Trophoblast cell (in vitro differentiated cells and primary cell): ENCODE data around the gene SEMA5A.

Experiments used
- DNase-seq, 2 donors: peaks; one replicate each; pipeline ENCODE4 v3.0.0-alpha.2; 2016
- H2AFZ ChIP-seq: 2 replicates; pipeline ENCODE4 v1.6.1; 2013; ENCODE audit warnings: low read length, moderate library complexity, mild to moderate bottlenecking; ENCODE audit not compliant: insufficient read depth, poor library complexity
- H2AK5ac ChIP-seq: 2 replicates; pipeline ENCODE4 v1.6.1; 2013; ENCODE audit warnings: mild to moderate bottlenecking, low read length
- H2BK120ac ChIP-seq: 2 replicates; pipeline ENCODE4 v1.6.1; 2013; ENCODE audit warnings: low read length, mild to moderate bottlenecking, moderate library complexity; ENCODE audit not compliant: insufficient read depth, poor library complexity
- H2BK12ac ChIP-seq: 2 replicates; pipeline ENCODE4 v1.6.1; 2013; ENCODE audit warnings: mild to moderate bottlenecking, low read length, moderate library complexity
- H2BK5ac ChIP-seq: 2 replicates; pipeline ENCODE4 v1.6.1; 2013; ENCODE audit warnings: low read length, low read depth, moderate library complexity, mild to moderate bottlenecking; ENCODE audit not compliant: poor library complexity
- H3K14ac ChIP-seq: 2 replicates; pipeline ENCODE4 v1.6.1; 2013; ENCODE audit warnings: mild to moderate bottlenecking, low read length
- H3K18ac ChIP-seq: 2 replicates; pipeline ENCODE4 v1.6.1; 2013; ENCODE audit warnings: mild to moderate bottlenecking, low read length
- H3K23ac ChIP-seq: 2 replicates; pipeline ENCODE4 v1.6.1; 2013; ENCODE audit warnings: low read length
- H3K27ac ChIP-seq: 2 replicates; pipeline ENCODE4 v1.5.1; 2013; ENCODE audit warnings: low read depth, mild to moderate bottlenecking, inconsistent platforms, low read length, moderate library complexity
- H3K27me3 ChIP-seq: 2 replicates; pipeline ENCODE4 v1.6.1; 2013; ENCODE audit warnings: inconsistent platforms, mild to moderate bottlenecking, low read length, moderate library complexity; ENCODE audit not compliant: insufficient read depth
- H3K36me3 ChIP-seq, 2 experiments: 1 replicate in 1 of 2; 2 replicates in 1 of 2; pipeline ENCODE4 v1.6.1; 2013; ENCODE audit warnings: low read length in 2 of 2, mild to moderate bottlenecking in 2 of 2, moderate library complexity in 1 of 2; ENCODE audit not compliant: insufficient read depth in 2 of 2, control insufficient read depth in 1 of 2
- H3K4ac ChIP-seq: 2 replicates; pipeline ENCODE4 v1.6.1; 2013; ENCODE audit warnings: low read depth, mild to moderate bottlenecking, low read length, moderate library complexity
- H3K4me1 ChIP-seq, 2 experiments: 1 replicate in 1 of 2; 2 replicates in 1 of 2; pipeline ENCODE4 v1.6.1; 2013; ENCODE audit warnings: low read length in 2 of 2, mild to moderate bottlenecking in 2 of 2, moderate library complexity in 1 of 2; ENCODE audit not compliant: insufficient read depth in 2 of 2, control insufficient read depth in 1 of 2
- H3K4me2 ChIP-seq: 2 replicates; pipeline ENCODE4 v1.6.1; 2013; ENCODE audit warnings: inconsistent platforms, mild to moderate bottlenecking, low read length, moderate library complexity
- H3K4me3 ChIP-seq: 2 replicates; pipeline ENCODE4 v1.5.1; 2013; ENCODE audit warnings: mild to moderate bottlenecking, low read depth, low read length, inconsistent platforms
- H3K79me1 ChIP-seq: one replicate; pipeline ENCODE4 v1.6.1; 2013; ENCODE audit warnings: low read length
- H3K79me2 ChIP-seq: 2 replicates; pipeline ENCODE4 v1.6.1; 2013; ENCODE audit warnings: low read length, mild to moderate bottlenecking; ENCODE audit not compliant: control insufficient read depth, insufficient read depth, poor library complexity
- H3K9ac ChIP-seq: 2 replicates; pipeline ENCODE4 v1.6.1; 2013; ENCODE audit warnings: mild to moderate bottlenecking, low read length
- H3K9me3 ChIP-seq: 2 replicates; pipeline ENCODE4 v1.6.1; 2013; ENCODE audit warnings: low read depth, mild to moderate bottlenecking, control low read depth, inconsistent platforms, low read length; ENCODE audit not compliant: insufficient read depth
- H4K12ac ChIP-seq: 2 replicates; pipeline ENCODE4 v1.6.1; 2013; ENCODE audit warnings: low read depth, mild to moderate bottlenecking, low read length, moderate library complexity
- H4K8ac ChIP-seq: 2 replicates; pipeline ENCODE4 v1.6.1; 2013; ENCODE audit warnings: low read depth, mild to moderate bottlenecking, low read length, moderate library complexity
- H4K91ac ChIP-seq: one replicate; pipeline ENCODE4 v1.6.1; 2013; ENCODE audit warnings: low read depth, mild to moderate bottlenecking, low read length, moderate library complexity
- WGBS: extraction: QIAGEN DNeasy Blood & Tissue Kit; methylation state at CpG from one replicate; pipeline ENCODE4 v1.1.7; 2013; ENCODE audit warnings: missing lambda C conversion rate; ENCODE audit not compliant: insufficient read length, insufficient coverage; ENCODE audit errors: extremely low coverage; 5-methylcytosine and 5-hydroxymethylcytosine counted together

SEMA5A gene

GRCh38 chr5:9170026-9170425 lies 375.8 kb downstream of the SEMA5A start:
- Histone ChIP-seq H3K79me1 (no peaks in the 10 kb centered on the region), H3K14ac (no peak overlapping the region), H2BK5ac (no peak overlapping the region), H3K9ac (no peak overlapping the region), H2BK120ac (no peak overlapping the region), H4K12ac (no peak overlapping the region), H3K4me3 (no peak overlapping the region), H3K4me2 (no peak overlapping the region), H3K4ac (no peak overlapping the region), H3K79me2 (no peaks in the 10 kb centered on the region), H3K27ac (no peak overlapping the region), H3K27me3 (no peaks in the 10 kb centered on the region), H3K23ac (no peak overlapping the region), H2AK5ac (no peak overlapping the region), H3K36me3 (peaks cover 3 to 24% of the 10 kb centered on the region in 2 experiments), H3K4me1 (no peaks in the 10 kb centered on the region), H4K91ac (no peak overlapping the region), H3K18ac (no peak overlapping the region), H2AFZ (no peak overlapping the region), H4K8ac (no peak overlapping the region), H3K9me3 (no peaks in the 10 kb centered on the region), H2BK12ac (no peak overlapping the region)
- DNase-seq: no peak

GRCh38 chr5:9169557-9169902 lies 376.3 kb downstream of the SEMA5A start:
- no peaks in the 10 kb centered on the region for H3K79me1 ChIP-seq
- no peak overlapping the region for H2BK120ac ChIP-seq
- H4K8ac ChIP-seq: no peak overlapping the region
- no peak overlapping the region for H2AK5ac ChIP-seq
- H3K79me2 ChIP-seq: no peaks in the 10 kb centered on the region
- H2BK5ac ChIP-seq: no peak overlapping the region
- no peak overlapping the region for H3K4ac ChIP-seq
- no peak overlapping the region for H3K14ac ChIP-seq
- no peak overlapping the region for H4K91ac ChIP-seq
- H3K27ac ChIP-seq: no peak overlapping the region
- no peaks in the 10 kb centered on the region for H3K4me1 ChIP-seq
- H3K4me2 ChIP-seq: no peak overlapping the region
- H3K23ac ChIP-seq: no peak overlapping the region
- H2BK12ac ChIP-seq: no peak overlapping the region
- H3K36me3 ChIP-seq: peaks cover 3 to 23% of the 10 kb centered on the region in 2 experiments
- H3K4me3 ChIP-seq: no peak overlapping the region
- H3K9me3 ChIP-seq: no peaks in the 10 kb centered on the region
- no peak overlapping the region for H2AFZ ChIP-seq
- no peak overlapping the region for H3K18ac ChIP-seq
- no CpG with 5 or more reads among the region's 1 CpG for whole genome bisulfite sequencing
- no peak overlapping the region for H3K9ac ChIP-seq
- DNase-seq: no peak
- H3K27me3 ChIP-seq: no peaks in the 10 kb centered on the region
- no peak overlapping the region for H4K12ac ChIP-seq

- Histone ChIP-seq H3K4me1 (no peaks in the 10 kb centered on the region), H3K36me3 (peaks cover 3 to 23% of the 10 kb centered on the region in 2 experiments), H3K4me2 (no peak overlapping the region), H3K79me2 (no peaks in the 10 kb centered on the region), H3K18ac (no peak overlapping the region), H2AFZ (no peak overlapping the region), H3K9me3 (no peaks in the 10 kb centered on the region), H3K4me3 (no peak overlapping the region), H3K9ac (no peak overlapping the region), H2BK120ac (no peak overlapping the region), H4K8ac (no peak overlapping the region), H2BK5ac (no peak overlapping the region), H3K23ac (no peak overlapping the region), H4K91ac (no peak overlapping the region), H3K14ac (no peak overlapping the region), H3K4ac (no peak overlapping the region), H3K79me1 (no peaks in the 10 kb centered on the region), H4K12ac (no peak overlapping the region), H2BK12ac (no peak overlapping the region), H3K27ac (no peak overlapping the region), H3K27me3 (no peaks in the 10 kb centered on the region), H2AK5ac (no peak overlapping the region)
- WGBS: no CpG with 5 or more reads among the region's 5 CpGs
- DNase-seq: no peak
Measured at GRCh38 chr5:9168791-9169556, 376.9 kb downstream of the SEMA5A start.

GRCh38 chr5:9166202-9167112 lies 379.4 kb downstream of the SEMA5A start:
- Histone ChIP-seq H3K9ac (no peak overlapping the region), H3K79me1 (no peaks in the 10 kb centered on the region), H3K4me1 (no peaks in the 10 kb centered on the region), H2BK120ac (no peak overlapping the region), H2BK5ac (no peak overlapping the region), H3K9me3 (no peaks in the 10 kb centered on the region), H4K91ac (no peak overlapping the region), H4K8ac (no peak overlapping the region), H2AFZ (no peak overlapping the region), H3K14ac (no peak overlapping the region), H2BK12ac (no peak overlapping the region), H3K4me2 (no peak overlapping the region), H3K27ac (no peak overlapping the region), H3K4me3 (no peak overlapping the region), H3K36me3 (peaks cover 1 to 20% of the 10 kb centered on the region in 2 experiments), H3K79me2 (no peaks in the 10 kb centered on the region), H3K23ac (no peak overlapping the region), H3K4ac (no peak overlapping the region), H2AK5ac (no peak overlapping the region), H3K18ac (no peak overlapping the region), H3K27me3 (no peaks in the 10 kb centered on the region), H4K12ac (no peak overlapping the region)
- no peak for DNase-seq
- no CpG with 5 or more reads among the region's 7 CpGs for WGBS
